ENCODE data around the gene SLC31A1. TPM values are rescaled to one million over a fixed set of nuclear protein-coding genes. Genes with fewer than 3 reads are reported as not detected.

The SLC31A1 gene
- total RNA-seq (10 to 100 TPM; 17.7 to 22.7 (median 19.2) TPM), polyA plus RNA-seq (1 to 10 TPM; 3.0 to 5.5 (median 3.3) TPM)
- long read RNA-seq, donor 1, full-length matches to known transcripts: 11 of 20 reads
- long read RNA-seq, donor 1, partial matches to known transcripts: 9 of 20 reads
- long read RNA-seq, donor 1, other reads (novel, unspliced or antisense): 0 of 20 reads
- long read RNA-seq, donor 2, full-length matches to known transcripts: 3 of 48 reads
- long read RNA-seq, donor 2, partial matches to known transcripts: 6 of 48 reads
- long read RNA-seq, donor 2, other reads (novel, unspliced or antisense): 39 of 48 reads

DNA sequence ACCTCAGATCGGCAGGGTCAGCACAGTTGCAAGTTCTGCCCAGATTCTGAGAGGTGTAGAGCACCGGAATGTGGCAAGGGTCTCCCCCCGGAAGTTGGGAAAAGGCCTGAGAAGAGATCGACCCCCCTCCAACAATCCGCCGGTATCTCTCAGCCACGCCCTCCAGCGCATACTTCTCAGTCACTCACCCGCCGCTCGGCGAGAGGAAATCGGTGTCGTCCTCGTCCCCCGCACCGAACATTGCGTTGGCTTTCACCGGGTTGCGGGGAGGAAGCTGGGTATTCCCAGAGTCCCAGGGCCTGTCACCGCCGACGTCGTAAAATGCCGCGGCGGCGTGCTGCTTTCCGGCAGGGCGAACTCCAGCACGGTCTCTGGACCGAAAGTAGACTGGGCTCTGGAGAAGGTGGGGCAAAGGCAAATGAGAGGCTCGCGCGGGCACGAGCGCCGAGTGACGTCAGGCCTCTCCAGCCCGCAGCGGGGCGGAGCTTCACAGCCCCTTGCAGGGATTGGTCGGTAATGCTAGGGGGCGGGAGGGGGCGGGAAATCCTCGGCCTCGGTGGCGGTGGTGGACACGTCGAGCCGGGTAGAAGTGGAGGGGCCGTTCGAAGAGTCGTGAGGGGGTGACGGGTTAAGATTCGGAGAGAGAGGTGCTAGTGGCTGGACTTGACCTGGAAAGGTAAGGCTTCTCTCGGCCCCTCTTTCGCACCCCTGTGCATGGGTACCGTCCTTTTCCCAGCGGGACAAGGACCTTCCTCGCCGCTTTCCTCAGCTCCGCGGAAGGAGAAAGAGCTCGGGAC lies at the start of gene SLC31A1, which contains the start of gene FKBP15:
SLC31A1 (plus strand) TSS at position 542 of the 797 bp plus-strand sequence. CDS start 34,605 bp downstream, outside the sequence.
FKBP15 (minus strand) TSS at position 275 of the 797 bp plus-strand sequence; CDS start at position 241, 34 bp downstream.
- peak within 1 kb of the TSS; percentile 63 to 94 (median 83) for H3K4me3 ChIP-seq
- H3K4me1 ChIP-seq: peaks cover 20 to 92% (median 56%) of the 10 kb centered on the region in 6 donors
- DNase-seq: peak; percentile 98
- peaks cover 0 to 21% (median 0%) of the 10 kb centered on the region in 6 donors for H3K36me3 ChIP-seq
- no peaks in the 10 kb centered on the region for H3K9me3 ChIP-seq
- no peaks in the 10 kb centered on the region for H3K27me3 ChIP-seq (replicated peaks in 1 of 7)
- intact Hi-C loops (cut with DNase I; ENCODE audit: low total_unique reads): loop anchor here (10.0 kb wide), 1 partner anchor 54 kb away; the partner anchor contains the start of genes CDC26 and PRPF4
- TF ChIP-seq CTCF (IDR thresholded peaks at IDR 0.05 in 8 of 11, conservative IDR thresholded peaks at IDR 0.05 in 3 of 11): peak in 2 of 11 experiments; percentile 14 to 28
- peak; percentile 91 to 95 (median 94) for TF ChIP-seq POLR2AphosphoS5 (IDR thresholded peaks at IDR 0.05)
- peak in 1 of 3 donors; percentile 16 for TF ChIP-seq POLR2A (IDR thresholded peaks at IDR 0.05)
- H3K27ac ChIP-seq: peak within 1 kb of the TSS; percentile 72 to 95 (median 89)
- WGBS, 5 donors: 0 to 1% (median 0%) methylated on average over 45 to 65 of the region's 65 CpGs

- Histone ChIP-seq H3K27me3 (replicated peaks in 1 of 7) (no peaks in the 10 kb centered on the region), H3K27ac (no peak overlapping the region), H3K36me3 (peaks cover 28 to 97% (median 93%) of the 10 kb centered on the region in 6 donors), H3K4me3 (no peak overlapping the region), H3K4me1 (no peaks in the 10 kb centered on the region), H3K9me3 (peaks cover 0 to 4% (median 0%) of the 10 kb centered on the region in 8 donors)
- no peak for TF ChIP-seq POLR2AphosphoS5 (IDR thresholded peaks at IDR 0.05)
- DNase-seq: no peak
- intact Hi-C loops (cut with DNase I; ENCODE audit: low total_unique reads): no loop called here
- WGBS, 5 donors: 92 to 97% (median 95%) methylated on average over 3 of the region's 3 CpGs
These were observed 48.0 kb upstream of the SLC31A1 start for GRCh38 chr9:113173341-113173740.

DNA sequence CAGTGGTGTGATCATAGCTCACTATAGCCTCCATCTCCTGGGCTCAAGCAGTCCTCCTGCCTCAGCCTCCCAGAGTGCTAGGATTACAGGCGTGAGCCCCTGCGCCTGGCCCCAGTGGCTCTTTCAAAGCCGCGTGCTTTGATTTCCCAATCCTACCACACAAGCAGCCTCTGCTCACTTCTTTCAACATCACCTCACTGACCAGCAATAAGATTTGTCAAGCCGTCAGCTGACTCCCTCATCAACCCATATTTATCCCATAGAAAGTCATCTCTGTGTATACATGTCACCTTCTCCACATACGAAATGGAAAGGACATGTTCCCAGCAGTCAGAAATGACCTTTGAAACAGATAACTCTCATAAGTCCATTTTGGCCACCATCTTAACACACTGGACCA lies 44.5 kb upstream of the SLC31A1 start:
- 62 to 90% (median 80%) methylated on average over 6 of the region's 6 CpGs for WGBS, 5 donors
- intact Hi-C loops (cut with DNase I; ENCODE audit: low total_unique reads): no loop called here
- TF ChIP-seq POLR2A (IDR thresholded peaks at IDR 0.05) (no peak), CTCF (IDR thresholded peaks at IDR 0.05 in 8 of 11, conservative IDR thresholded peaks at IDR 0.05 in 3 of 11) (no peak), POLR2AphosphoS5 (IDR thresholded peaks at IDR 0.05) (peak in 1 of 3 donors; percentile 38)
- peaks cover 20 to 97% (median 91%) of the 10 kb centered on the region in 6 donors for H3K36me3 ChIP-seq
- DNase-seq: no peak
- H3K4me1 ChIP-seq: no peaks in the 10 kb centered on the region
- H3K9me3 ChIP-seq: peaks cover 0 to 4% (median 0%) of the 10 kb centered on the region in 8 donors
- H3K27me3 ChIP-seq (replicated peaks in 1 of 7): no peaks in the 10 kb centered on the region
- no peak overlapping the region for H3K4me3 ChIP-seq
- no peak overlapping the region for H3K27ac ChIP-seq

GRCh38 chr9:113177251-113177650 lies 44.1 kb upstream of the SLC31A1 start:
- intact Hi-C loops (cut with DNase I; ENCODE audit: low total_unique reads): no loop called here
- TF ChIP-seq POLR2A (IDR thresholded peaks at IDR 0.05) (no peak), POLR2AphosphoS5 (IDR thresholded peaks at IDR 0.05) (no peak), CTCF (IDR thresholded peaks at IDR 0.05 in 8 of 11, conservative IDR thresholded peaks at IDR 0.05 in 3 of 11) (no peak)
- Histone ChIP-seq H3K27ac (no peak overlapping the region), H3K27me3 (replicated peaks in 1 of 7) (no peaks in the 10 kb centered on the region), H3K36me3 (peaks cover 23 to 97% (median 92%) of the 10 kb centered on the region in 6 donors), H3K4me3 (no peak overlapping the region), H3K4me1 (no peaks in the 10 kb centered on the region), H3K9me3 (peaks cover 0 to 4% (median 0%) of the 10 kb centered on the region in 8 donors)
- 92 to 100% (median 94%) methylated on average over 2 of the region's 2 CpGs for WGBS, 5 donors
- no peak for DNase-seq
